Lung (tissue), 12 donors: ENCODE data around the gene DOCK8. TPM values are rescaled to one million over a fixed set of nuclear protein-coding genes. Genes with fewer than 3 reads are reported as not detected.
A peak's percentile ranks its signal among the peaks of the same experiment; 100 is the strongest.

ENCODE experiments used
- ATAC-seq: fragments of 200-7000 bp; cut with Tn5 transposase; one replicate; pipeline ENCODE4 v1.9.1; 2020; ENCODE audit warnings: moderate number of reproducible peaks; ENCODE audit not compliant: insufficient read depth, low FRiP score
- DNase-seq, 3 donors: peaks; one replicate each; pipeline ENCODE4 v3.0.0-alpha.2; 2013 to 2017
- H3K27ac ChIP-seq, 2 donors: one replicate each; pipeline ENCODE4 v1.5.1; 2013; ENCODE audit warnings: mild to moderate bottlenecking in 2 of 2, moderate library complexity in 2 of 2, control low read depth in 1 of 2, inconsistent platforms in 1 of 2, low read depth in 1 of 2, low read length in 1 of 2
- H3K27me3 ChIP-seq, 3 donors: one replicate each; pipeline ENCODE4 v1.5.1; 2013; ENCODE audit warnings: low read length in 2 of 3; ENCODE audit not compliant: control insufficient read depth in 3 of 3, insufficient read depth in 3 of 3
- H3K36me3 ChIP-seq, 4 donors: one replicate each; pipeline ENCODE4 v1.5.1; 2013; ENCODE audit warnings: low read length in 4 of 4, mild to moderate bottlenecking in 1 of 4, moderate library complexity in 1 of 4; ENCODE audit not compliant: control insufficient read depth in 4 of 4, insufficient read depth in 4 of 4
- H3K4me1 ChIP-seq, 5 donors: one replicate each; pipeline ENCODE4 v1.5.1; 2013; ENCODE audit warnings: low read length in 5 of 5, mild to moderate bottlenecking in 2 of 5, moderate library complexity in 1 of 5; ENCODE audit not compliant: control insufficient read depth in 5 of 5, insufficient read depth in 5 of 5
- H3K4me3 ChIP-seq: one replicate; pipeline ENCODE4 v1.5.1; 2013; ENCODE audit warnings: mild to moderate bottlenecking, control low read depth, moderate library complexity
- H3K9ac ChIP-seq, 2 donors: one replicate each; pipeline ENCODE4 v1.5.1; 2013; ENCODE audit warnings: low read length in 2 of 2, control low read depth in 1 of 2; ENCODE audit not compliant: insufficient read depth in 1 of 2
- H3K9me3 ChIP-seq, 4 donors: one replicate each; pipeline ENCODE4 v1.5.1; 2013; ENCODE audit warnings: low read length in 3 of 4, mild to moderate bottlenecking in 1 of 4, moderate library complexity in 1 of 4; ENCODE audit not compliant: control insufficient read depth in 4 of 4, insufficient read depth in 3 of 4
- WGBS, 2 donors: extraction: QIAGEN DNeasy Blood & Tissue Kit; methylation state at CpG; one replicate each; pipeline ENCODE4 v1.1.7; 2013; 5-methylcytosine and 5-hydroxymethylcytosine counted together
- polyA plus RNA-seq, 2 donors: library from polyadenylated mRNA; stranded (reverse); fragments of 200-250 nt; gene quantifications; one replicate each; pipeline ENCODE4 v1.2.1, GENCODE V29; 2013
- total RNA-seq, 2 donors: library from RNA; depleted of rRNA in 1 of 2; stranded (reverse); fragments of >200 nt in 1 of 2; gene quantifications; one replicate each; pipeline ENCODE4 v1.2.1, GENCODE V29; 2014 to 2021
- TF ChIP-seq, protein P1 (sequence below): IDR thresholded peaks from 2 replicates; pipeline ENCODE4 v1.5.1; 2012; ENCODE audit warnings: mild to moderate bottlenecking; ENCODE audit errors: control extremely low read depth, extremely low read depth
- donor health status: control.
- donor health status: control.
- donor health status: Bipolar disorder and iron deficiency.
- donor health status: healthy.
- donor health status: DM: yes; HTN: yes; CAD: no.

DOCK8 gene
- total and polyA plus RNA-seq, 4 donors = 9.6 to 75.1 (median 27.3) TPM

GRCh38 chr9:206481-206880 lies 8.2 kb upstream of the DOCK8 start:
- H3K27me3 ChIP-seq = no peaks in the 10 kb centered on the region
- TF ChIP-seq, protein P1, sequence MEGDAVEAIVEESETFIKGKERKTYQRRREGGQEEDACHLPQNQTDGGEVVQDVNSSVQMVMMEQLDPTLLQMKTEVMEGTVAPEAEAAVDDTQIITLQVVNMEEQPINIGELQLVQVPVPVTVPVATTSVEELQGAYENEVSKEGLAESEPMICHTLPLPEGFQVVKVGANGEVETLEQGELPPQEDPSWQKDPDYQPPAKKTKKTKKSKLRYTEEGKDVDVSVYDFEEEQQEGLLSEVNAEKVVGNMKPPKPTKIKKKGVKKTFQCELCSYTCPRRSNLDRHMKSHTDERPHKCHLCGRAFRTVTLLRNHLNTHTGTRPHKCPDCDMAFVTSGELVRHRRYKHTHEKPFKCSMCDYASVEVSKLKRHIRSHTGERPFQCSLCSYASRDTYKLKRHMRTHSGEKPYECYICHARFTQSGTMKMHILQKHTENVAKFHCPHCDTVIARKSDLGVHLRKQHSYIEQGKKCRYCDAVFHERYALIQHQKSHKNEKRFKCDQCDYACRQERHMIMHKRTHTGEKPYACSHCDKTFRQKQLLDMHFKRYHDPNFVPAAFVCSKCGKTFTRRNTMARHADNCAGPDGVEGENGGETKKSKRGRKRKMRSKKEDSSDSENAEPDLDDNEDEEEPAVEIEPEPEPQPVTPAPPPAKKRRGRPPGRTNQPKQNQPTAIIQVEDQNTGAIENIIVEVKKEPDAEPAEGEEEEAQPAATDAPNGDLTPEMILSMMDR = no peak
- 82 to 87% methylated on average over 1 of the region's 1 CpG for WGBS, 2 donors
- no peak overlapping the region for H3K4me3 ChIP-seq
- no peaks in the 10 kb centered on the region for H3K4me1 ChIP-seq
- ATAC-seq = no peak
- H3K27ac ChIP-seq = no peak overlapping the region
- no peak for DNase-seq
- H3K9me3 ChIP-seq = no peaks in the 10 kb centered on the region
- H3K36me3 ChIP-seq = no peaks in the 10 kb centered on the region
- no peak overlapping the region for H3K9ac ChIP-seq

DNA sequence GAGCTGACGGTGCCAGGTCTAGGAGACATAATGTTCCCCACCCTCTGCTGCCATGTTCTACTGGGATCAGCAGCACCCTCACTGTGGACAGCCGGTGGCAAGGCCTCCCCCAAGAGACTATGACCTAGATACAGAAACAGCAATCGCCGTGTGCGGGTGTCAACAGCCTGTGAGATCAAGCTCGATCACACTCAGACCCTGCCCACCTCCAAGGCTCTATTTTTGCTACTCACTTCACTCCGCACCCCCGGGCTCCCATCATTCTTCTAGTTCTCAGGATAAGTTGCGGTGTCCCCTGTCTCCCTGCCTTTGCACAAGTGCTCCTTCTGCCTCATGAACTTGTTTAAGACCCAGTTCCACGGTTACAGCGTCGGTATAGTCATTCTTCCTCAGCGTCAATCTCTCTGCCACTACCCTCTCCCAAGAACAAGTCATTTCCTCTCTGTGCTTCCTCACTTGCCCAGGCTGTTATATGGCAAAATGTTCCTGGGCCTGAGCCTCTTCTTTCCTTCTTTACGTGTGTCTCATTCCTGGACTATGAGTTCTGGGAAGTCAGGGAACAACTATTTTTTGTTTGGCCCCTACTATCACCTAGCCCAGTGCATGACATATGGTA lies 5.4 kb upstream of the DOCK8 start:
- Histone ChIP-seq H3K27ac (peak overlapping the region in 1 of 2 donors; percentile 32), H3K9me3 (no peaks in the 10 kb centered on the region), H3K27me3 (peaks cover 0 to 8% (median 2%) of the 10 kb centered on the region in 3 donors), H3K4me3 (no peak overlapping the region), H3K4me1 (no peaks in the 10 kb centered on the region), H3K9ac (no peak overlapping the region), H3K36me3 (no peaks in the 10 kb centered on the region)
- TF ChIP-seq, protein P1 = no peak
- ATAC-seq (no peak), DNase-seq (no peak)
- WGBS, 2 donors = 71 to 76% methylated on average over 14 of the region's 14 CpGs

- 51 to 66% methylated on average over 7 of the region's 7 CpGs for WGBS, 2 donors
- no peak overlapping the region for H3K27ac ChIP-seq
- ATAC-seq = no peak
Observed at GRCh38 chr9:211036-211435, 3.6 kb upstream of the DOCK8 start.

More at GRCh38 chr9:211036-211435, 3.6 kb upstream of the DOCK8 start:
- no peak for DNase-seq
- Histone ChIP-seq H3K4me1 (no peaks in the 10 kb centered on the region), H3K27me3 (peaks cover 0 to 16% (median 10%) of the 10 kb centered on the region in 3 donors), H3K4me3 (no peak overlapping the region), H3K36me3 (no peaks in the 10 kb centered on the region), H3K9me3 (no peaks in the 10 kb centered on the region), H3K9ac (no peak overlapping the region)
- TF ChIP-seq, protein P1 = no peak
